Smooth muscle cell (in vitro differentiated cells): ENCODE results near the gene EYS. TPM values are rescaled to one million over a fixed set of nuclear protein-coding genes. Genes with fewer than 3 reads are reported as not detected.

ENCODE experiments used
- DNase-seq: peaks from one replicate; lab custom pipeline; 2025; ENCODE audit not compliant: unreplicated experiment; lab: John Stamatoyannopoulos, UW
- H2AFZ ChIP-seq: fragments of 200-600 bp; sonication (generic); 2 replicates; pipeline ENCODE4 v1.6.0; 2016; ENCODE audit warnings: antibody characterized with exemption, low read depth, mild to moderate bottlenecking
- H3F3A ChIP-seq: fragments of 200-600 bp; sonication (generic); 2 replicates; pipeline ENCODE4 v1.6.0; 2017; ENCODE audit warnings: antibody characterized with exemption, low read depth
- H3K27ac ChIP-seq: fragments of 200-600 bp; sonication (generic); 2 replicates; pipeline ENCODE4 v1.5.1; 2016; ENCODE audit warnings: low read depth, mild to moderate bottlenecking
- H3K27me3 ChIP-seq: fragments of 200-600 bp; sonication (generic); 2 replicates; pipeline ENCODE4 v1.6.1; 2016; ENCODE audit warnings: low read depth, mild to moderate bottlenecking
- H3K36me3 ChIP-seq: fragments of 200-600 bp; sonication (generic); 2 replicates; pipeline ENCODE4 v1.5.1; 2016; ENCODE audit warnings: low read depth
- H3K4me1 ChIP-seq: fragments of 200-600 bp; sonication (generic); 2 replicates; pipeline ENCODE4 v1.5.1; 2016; ENCODE audit warnings: low read depth
- H3K4me2 ChIP-seq: fragments of 200-600 bp; sonication (generic); 2 replicates; pipeline ENCODE4 v1.6.0; 2016; ENCODE audit warnings: mild to moderate bottlenecking
- H3K4me3 ChIP-seq: fragments of 200-600 bp; sonication (generic); 2 replicates; pipeline ENCODE4 v1.5.1; 2016; ENCODE audit warnings: mild to moderate bottlenecking
- H3K79me2 ChIP-seq: fragments of 200-600 bp; sonication (generic); 2 replicates; pipeline ENCODE4 v1.6.0; 2016; ENCODE audit warnings: low read depth, mild to moderate bottlenecking
- H3K9ac ChIP-seq: fragments of 200-600 bp; sonication (generic); 2 replicates; pipeline ENCODE4 v1.6.0; 2016; ENCODE audit warnings: low read depth
- H3K9me3 ChIP-seq: fragments of 200-600 bp; sonication (generic); replicated peaks from 2 replicates; pipeline ENCODE4 v1.5.1; 2016; ENCODE audit warnings: low read depth
- H4K20me1 ChIP-seq: fragments of 200-600 bp; sonication (generic); 2 replicates; pipeline ENCODE4 v1.6.0; 2016; ENCODE audit warnings: low read depth
- WGBS: methylation state at CpG from one replicate; pipeline ENCODE4 v1.1.7; 2016; ENCODE audit warnings: low lambda C conversion rate; 5-methylcytosine and 5-hydroxymethylcytosine counted together
- polyA plus RNA-seq: library from polyadenylated mRNA; unstranded; fragments of >200 nt; fragmentation: Nextera tagmentation; extraction: Ambion mirVana; gene quantifications from 2 replicates; pipeline ENCODE4 v1.2.1, GENCODE V29; 2016
- total RNA-seq: library from RNA; depleted of rRNA; stranded (reverse); fragments of >200 nt; gene quantifications from 2 replicates; pipeline ENCODE4 v1.2.3, GENCODE V29; 2014
- TF ChIP-seq, protein P1 (sequence below): fragments of 200-600 bp; sonication (generic); IDR thresholded peaks from 2 replicates; pipeline ENCODE4 v1.5.1; 2017; ENCODE audit warnings: borderline replicate concordance, mild to moderate bottlenecking, antibody characterized with exemption; ENCODE audit not compliant: insufficient read depth, poor library complexity, severe bottlenecking

EYS gene
- total and polyA plus RNA-seq, 2 experiments from 2014 or later, result 0.07 to 0.18 TPM

DNA sequence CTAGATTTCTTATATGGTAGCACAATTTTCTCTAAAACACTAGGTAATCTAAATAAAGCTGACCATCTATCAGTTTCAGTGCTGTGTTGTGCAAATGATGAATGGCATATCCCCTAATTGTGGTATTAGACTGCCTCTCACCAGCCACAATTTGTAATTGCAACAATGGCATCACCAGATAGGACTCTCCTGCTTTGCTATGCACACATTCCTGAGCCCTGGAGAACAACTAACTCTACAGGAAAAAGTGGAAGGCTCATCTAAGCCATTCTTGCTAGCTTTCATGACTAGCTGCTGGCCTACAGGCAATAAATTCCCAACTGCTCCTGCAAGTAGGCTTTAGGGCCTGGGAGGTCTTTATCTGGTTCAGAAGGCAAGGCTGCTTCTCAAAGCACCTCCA is 974.1 kb downstream of the EYS start:
- Histone ChIP-seq H3K4me1 (no peaks in the 10 kb centered on the region), H3K27me3 (no peaks in the 10 kb centered on the region), H3K4me2 (no peak overlapping the region), H3K27ac (no peak overlapping the region), H4K20me1 (no peaks in the 10 kb centered on the region), H3K9ac (no peak overlapping the region), H3F3A (no peaks in the 10 kb centered on the region), H2AFZ (no peak overlapping the region), H3K9me3 (no peaks in the 10 kb centered on the region), H3K4me3 (no peak overlapping the region), H3K79me2 (no peaks in the 10 kb centered on the region), H3K36me3 (no peaks in the 10 kb centered on the region)
- no peak for DNase-seq
- TF ChIP-seq, protein P1, sequence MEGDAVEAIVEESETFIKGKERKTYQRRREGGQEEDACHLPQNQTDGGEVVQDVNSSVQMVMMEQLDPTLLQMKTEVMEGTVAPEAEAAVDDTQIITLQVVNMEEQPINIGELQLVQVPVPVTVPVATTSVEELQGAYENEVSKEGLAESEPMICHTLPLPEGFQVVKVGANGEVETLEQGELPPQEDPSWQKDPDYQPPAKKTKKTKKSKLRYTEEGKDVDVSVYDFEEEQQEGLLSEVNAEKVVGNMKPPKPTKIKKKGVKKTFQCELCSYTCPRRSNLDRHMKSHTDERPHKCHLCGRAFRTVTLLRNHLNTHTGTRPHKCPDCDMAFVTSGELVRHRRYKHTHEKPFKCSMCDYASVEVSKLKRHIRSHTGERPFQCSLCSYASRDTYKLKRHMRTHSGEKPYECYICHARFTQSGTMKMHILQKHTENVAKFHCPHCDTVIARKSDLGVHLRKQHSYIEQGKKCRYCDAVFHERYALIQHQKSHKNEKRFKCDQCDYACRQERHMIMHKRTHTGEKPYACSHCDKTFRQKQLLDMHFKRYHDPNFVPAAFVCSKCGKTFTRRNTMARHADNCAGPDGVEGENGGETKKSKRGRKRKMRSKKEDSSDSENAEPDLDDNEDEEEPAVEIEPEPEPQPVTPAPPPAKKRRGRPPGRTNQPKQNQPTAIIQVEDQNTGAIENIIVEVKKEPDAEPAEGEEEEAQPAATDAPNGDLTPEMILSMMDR, result peak; percentile 15

DNA sequence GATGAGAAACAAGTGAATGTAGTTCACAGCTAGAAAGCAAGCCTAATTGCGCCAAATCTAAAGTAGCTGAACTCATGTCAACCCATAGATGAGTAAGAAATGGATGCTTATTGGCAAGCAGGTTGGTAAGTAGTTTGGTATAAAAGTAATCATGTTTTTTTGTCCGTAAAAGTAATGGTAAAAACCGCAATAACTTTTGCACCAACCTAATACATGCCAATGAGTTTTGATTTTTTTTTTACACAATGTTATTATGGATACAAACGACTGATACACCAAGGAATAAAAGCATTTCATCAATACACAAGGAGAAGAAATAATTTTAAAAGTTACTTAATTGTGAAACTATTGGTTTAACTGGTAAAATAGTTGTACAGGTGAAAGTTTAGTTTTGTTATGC is 977.5 kb downstream of the EYS start:
- no peak overlapping the region for H3K4me3 ChIP-seq
- H3K4me1 ChIP-seq, result no peaks in the 10 kb centered on the region
- DNase-seq, result no peak
- no peak overlapping the region for H2AFZ ChIP-seq
- H3K27me3 ChIP-seq, result no peaks in the 10 kb centered on the region
- H3K79me2 ChIP-seq, result no peaks in the 10 kb centered on the region
- no peak overlapping the region for H3K4me2 ChIP-seq
- 87% methylated on average over 4 of the region's 4 CpGs for WGBS
- no peak overlapping the region for H3K9ac ChIP-seq
- TF ChIP-seq, protein P1, result no peak
- no peaks in the 10 kb centered on the region for H3F3A ChIP-seq
- H3K9me3 ChIP-seq, result no peaks in the 10 kb centered on the region
- H3K36me3 ChIP-seq, result no peaks in the 10 kb centered on the region
- no peaks in the 10 kb centered on the region for H4K20me1 ChIP-seq
- no peak overlapping the region for H3K27ac ChIP-seq

DNA sequence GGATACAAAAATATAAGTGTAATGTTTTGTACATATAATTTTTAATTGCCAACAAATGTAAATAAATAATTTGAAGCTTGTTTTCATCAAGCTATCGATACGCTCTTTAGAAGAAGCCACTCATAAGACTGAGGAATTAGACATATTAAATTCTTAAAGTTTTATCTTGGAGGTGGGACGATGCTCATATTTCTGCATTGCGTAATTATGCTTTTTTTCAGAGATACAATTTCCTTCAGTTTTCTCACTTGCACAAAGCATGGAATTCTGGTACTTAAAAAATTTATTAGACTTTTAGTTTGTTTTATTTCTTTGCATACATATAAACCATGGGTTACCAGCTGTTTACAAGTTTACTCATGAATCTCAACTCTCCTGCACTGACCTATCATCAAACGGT is 980.0 kb downstream of the EYS start:
- Histone ChIP-seq H3K27ac (no peak overlapping the region), H3K4me1 (no peaks in the 10 kb centered on the region), H3K4me3 (no peak overlapping the region), H3K9ac (no peak overlapping the region), H4K20me1 (no peaks in the 10 kb centered on the region), H3K4me2 (no peak overlapping the region), H3K79me2 (no peaks in the 10 kb centered on the region), H2AFZ (no peak overlapping the region), H3F3A (no peaks in the 10 kb centered on the region), H3K36me3 (no peaks in the 10 kb centered on the region), H3K27me3 (no peaks in the 10 kb centered on the region), H3K9me3 (no peaks in the 10 kb centered on the region)
- TF ChIP-seq, protein P1, result no peak
- WGBS, result 92% methylated on average over 5 of the region's 5 CpGs
- DNase-seq, result no peak

DNA sequence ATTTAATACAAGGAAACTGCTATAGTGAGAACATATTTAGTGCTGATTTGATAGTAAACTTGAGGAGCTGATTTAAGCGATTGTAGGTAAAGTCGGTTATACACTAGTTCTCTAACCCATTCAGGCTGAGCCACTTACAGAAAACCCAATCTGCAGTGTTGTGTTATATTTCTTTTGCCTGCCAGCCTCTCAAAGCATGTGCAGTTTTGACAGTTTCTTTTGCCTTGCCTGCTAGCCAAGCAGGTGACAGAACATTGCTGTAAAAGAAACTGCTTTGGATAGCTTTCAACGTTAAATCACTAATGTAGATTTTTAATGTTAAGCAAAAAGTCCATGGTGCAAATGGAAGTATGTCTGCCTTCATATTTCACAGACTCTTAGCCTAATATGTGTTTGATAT is 982.9 kb downstream of the EYS start:
- H2AFZ ChIP-seq, result no peak overlapping the region
- no peaks in the 10 kb centered on the region for H4K20me1 ChIP-seq
- no peak overlapping the region for H3K4me3 ChIP-seq
- WGBS, result 89% methylated on average over 3 of the region's 3 CpGs
- no peak overlapping the region for H3K9ac ChIP-seq
- no peaks in the 10 kb centered on the region for H3K4me1 ChIP-seq
- H3K9me3 ChIP-seq, result no peaks in the 10 kb centered on the region
- no peaks in the 10 kb centered on the region for H3K36me3 ChIP-seq
- TF ChIP-seq, protein P1, result no peak
- no peak for DNase-seq
- no peak overlapping the region for H3K4me2 ChIP-seq
- H3K27ac ChIP-seq, result no peak overlapping the region
- H3K27me3 ChIP-seq, result no peaks in the 10 kb centered on the region
- no peaks in the 10 kb centered on the region for H3F3A ChIP-seq
- no peaks in the 10 kb centered on the region for H3K79me2 ChIP-seq
